ENCODE measurements around the gene MORN2.

- TF ChIP-seq EZH2 (IDR thresholded peaks at IDR 0.05; ENCODE audit: insufficient read depth, poor library complexity, severe bottlenecking) (no peak), EZH2phosphoT487 (IDR thresholded peaks at IDR 0.05; ENCODE audit: insufficient read depth, low read depth) (no peak)
These were observed 50.2 kb downstream of the MORN2 start for GRCh38 chr2:38925982-38926381.

Data from GM23248 (cell line).